Adrenal gland (tissue), 5 donors: Measurements from ENCODE around the gene NFATC1.

Experiments used
- CTCF ChIP-seq, 6 experiments: fragments of 450-650 bp in 4 of 6; fragments of 200-600 bp in 2 of 6; sonication (generic) in 1 of 6; IDR thresholded peaks; 1 replicate in 5 of 6; 2 replicates in 1 of 6; pipeline versions ENCODE4 v1.5.1 to v1.8.0; 2016 to 2021; ENCODE audit warnings: antibody characterized with exemption in 6 of 6, mild to moderate bottlenecking in 2 of 6, moderate library complexity in 1 of 6
- POLR2A ChIP-seq, 2 donors: fragments of 450-650 bp; IDR thresholded peaks; one replicate each; pipeline ENCODE4 v1.6.1; 2017; ENCODE audit warnings: antibody characterized with exemption in 2 of 2, mild to moderate bottlenecking in 2 of 2, moderate library complexity in 1 of 2
- donor health status: DM: no; HTN: no; CAD: no.

- TF ChIP-seq CTCF (IDR thresholded peaks at IDR 0.05) (no peak), POLR2A (IDR thresholded peaks at IDR 0.05) (no peak)
Observed at GRCh38 chr18:79457239-79457638, 61.5 kb downstream of the NFATC1 start.
